HCT116 (cell line): Measurements from ENCODE around the gene ARL5A. TPM values are rescaled to one million over a fixed set of nuclear protein-coding genes. Genes with fewer than 3 reads are reported as not detected.

ENCODE experiments used
- ATAC-seq: fragments of 200-7000 bp; cut with Tn5 transposase; 2 replicates; pipeline ENCODE4 v1.9.1; 2020; ENCODE audit warnings: mild to moderate bottlenecking, moderate library complexity
- BruUV-seq: library from RNA; stranded (reverse); fragments of 400-500 nt; replicated peaks from 2 replicates; lab custom pipeline; 2021; lab: Mats Ljungman, UMichigan
- CTCF ChIA-PET: fragments of 300-600 bp; sonication (Branson Sonifier 250); formaldehyde crosslinking; loops from one replicate; lab custom pipeline; 2021; ENCODE audit warnings: antibody characterized with exemption; lab: Charles Lee
- POLR2A ChIA-PET: fragments of 300-600, 350-600 bp; sonication (Branson Sonifier 250); formaldehyde crosslinking; loops from one replicate; lab custom pipeline; 2021; ENCODE audit warnings: antibody characterized with exemption; lab: Charles Lee
- RAD21 ChIA-PET, 2 experiments: fragments of 300-600 bp; sonication (Branson Sonifier 250); formaldehyde crosslinking; loops; one replicate each; lab custom pipeline; 2023; ENCODE audit warnings: low total read pairs in 2 of 2; ENCODE audit not compliant: uncharacterized antibody in 2 of 2, unreplicated experiment in 2 of 2, low non-redundant PET in 1 of 2; lab: Charles Lee
- DNase-seq: peaks from one replicate; pipeline ENCODE4 v3.0.0-alpha.2; 2010; ENCODE audit warnings: low read depth, low spot score
- H2AFZ ChIP-seq: fragments of 200-600 bp; shearing (Covaris generic), sonication (generic); 2 replicates; pipeline ENCODE4 v1.6.1; 2017; ENCODE audit warnings: low read depth, mixed run types, mixed read lengths, antibody characterized with exemption, low read length; ENCODE audit not compliant: poor library complexity, severe bottlenecking
- H3K27ac ChIP-seq: 2 replicates; pipeline ENCODE4 v1.5.1; 2012; ENCODE audit warnings: low read depth, low read length
- H3K27me3 ChIP-seq: fragments of 200-600 bp; sonication (generic); 2 replicates; pipeline ENCODE4 v1.6.1; 2016; ENCODE audit warnings: mixed run types, low read length, mixed read lengths; ENCODE audit not compliant: insufficient read depth
- H3K36me3 ChIP-seq, 2 experiments: fragments of 200-500 bp in 1 of 2; fragments of 200-600 bp in 1 of 2; sonication (Bioruptor generic) in 1 of 2; sonication (generic) in 1 of 2; 2 replicates each; pipeline versions ENCODE4 v1.5.1 to v1.6.1; 2014 to 2016; ENCODE audit warnings: low read length in 2 of 2, inconsistent platforms in 1 of 2, mixed read lengths in 1 of 2, mixed run types in 1 of 2; ENCODE audit not compliant: insufficient read depth in 2 of 2, control insufficient read depth in 1 of 2
- H3K4me1 ChIP-seq, 2 experiments: fragments of 200-600 bp in 1 of 2; sonication (generic) in 1 of 2; 2 replicates each; pipeline versions ENCODE4 v1.5.1 to v1.6.1; 2012 to 2017; ENCODE audit warnings: low read length in 2 of 2, inconsistent platforms in 1 of 2, mild to moderate bottlenecking in 1 of 2, mixed read lengths in 1 of 2, mixed run types in 1 of 2, moderate library complexity in 1 of 2; ENCODE audit not compliant: insufficient read depth in 2 of 2, control insufficient read depth in 1 of 2
- H3K4me2 ChIP-seq: fragments of 200-600 bp; sonication (generic); 2 replicates; pipeline ENCODE4 v1.6.1; 2017; ENCODE audit warnings: mixed run types, low read length, mixed read lengths
- H3K4me3 ChIP-seq, 2 experiments: fragments of 200-600 bp in 1 of 2; sonication (generic) in 1 of 2; replicated peaks in 1 of 2; 2 replicates each; pipeline ENCODE4 v1.5.1; 2011 to 2016; ENCODE audit warnings: low read length in 2 of 2, control low read depth in 1 of 2, low read depth in 1 of 2, mild to moderate bottlenecking in 1 of 2, mixed read lengths in 1 of 2, mixed run types in 1 of 2
- H3K79me2 ChIP-seq: fragments of 200-600 bp; sonication (generic); 2 replicates; pipeline ENCODE4 v1.6.1; 2017; ENCODE audit warnings: mild to moderate bottlenecking, mixed run types, low read length, moderate library complexity, mixed read lengths; ENCODE audit not compliant: insufficient read depth
- H3K9ac ChIP-seq: fragments of 200-600 bp; sonication (generic); 2 replicates; pipeline ENCODE4 v1.6.1; 2016; ENCODE audit warnings: low read length, mixed read lengths
- H3K9me2 ChIP-seq: fragments of 200-600 bp; sonication (generic), shearing (Covaris generic); 2 replicates; pipeline ENCODE4 v1.6.1; 2017; ENCODE audit warnings: mixed run types, mild to moderate bottlenecking, moderate library complexity; ENCODE audit not compliant: insufficient read depth
- H3K9me3 ChIP-seq, 2 experiments: fragments of 200-500 bp in 1 of 2; fragments of 200-600 bp in 1 of 2; sonication (Bioruptor generic) in 1 of 2; sonication (generic) in 1 of 2; 2 replicates each; pipeline ENCODE4 v1.6.1; 2014 to 2017; ENCODE audit warnings: low read length in 2 of 2, mixed read lengths in 2 of 2, inconsistent platforms in 1 of 2, low read depth in 1 of 2, mild to moderate bottlenecking in 1 of 2, mixed run types in 1 of 2, moderate library complexity in 1 of 2; ENCODE audit not compliant: control insufficient read depth in 1 of 2, insufficient read depth in 1 of 2
- H4K20me1 ChIP-seq: fragments of 200-600 bp; sonication (generic), shearing (Covaris generic); 2 replicates; pipeline ENCODE4 v1.6.1; 2017; ENCODE audit warnings: mixed run types, mild to moderate bottlenecking, moderate library complexity; ENCODE audit not compliant: insufficient read depth
- ATF3 ChIP-seq: IDR thresholded peaks from 2 replicates; pipeline ENCODE4 v1.6.1; 2012
- CBX3 ChIP-seq: IDR thresholded peaks from 2 replicates; pipeline ENCODE4 v1.6.1; 2012; ENCODE audit warnings: low read depth
- CEBPB ChIP-seq: IDR thresholded peaks from 2 replicates; pipeline ENCODE4 v1.6.1; 2012; ENCODE audit warnings: low read depth
- EGR1 ChIP-seq: IDR thresholded peaks from 2 replicates; pipeline ENCODE4 v1.6.1; 2012; ENCODE audit warnings: low read depth
- ELF1 ChIP-seq: IDR thresholded peaks from 2 replicates; pipeline ENCODE4 v1.6.1; 2012; ENCODE audit warnings: low read depth, borderline replicate concordance
- EZH2phosphoT487 ChIP-seq: fragments of 200-600 bp; IDR thresholded peaks from 2 replicates; pipeline ENCODE4 v1.6.1; 2018; ENCODE audit warnings: antibody characterized with exemption, borderline replicate concordance
- FOSL1 ChIP-seq: IDR thresholded peaks from 2 replicates; pipeline ENCODE4 v1.6.1; 2012; ENCODE audit warnings: low read depth
- JUND ChIP-seq: IDR thresholded peaks from 2 replicates; pipeline ENCODE4 v1.6.1; 2012
- POLR2A ChIP-seq: IDR thresholded peaks from 2 replicates; pipeline ENCODE4 v1.7.0; 2011; ENCODE audit warnings: borderline replicate concordance; ENCODE audit not compliant: insufficient read depth, insufficient read length; ENCODE audit errors: extremely low read depth
- POLR2AphosphoS5 ChIP-seq: IDR thresholded peaks from 2 replicates; pipeline ENCODE4 v1.6.1; 2011; ENCODE audit warnings: mild to moderate bottlenecking, low read depth, low read length, moderate library complexity
- RAD21 ChIP-seq: IDR thresholded peaks from 2 replicates; pipeline ENCODE4 v1.6.1; 2012; ENCODE audit warnings: low read depth, mild to moderate bottlenecking
- SP1 ChIP-seq: IDR thresholded peaks from 2 replicates; pipeline ENCODE4 v1.6.1; 2012; ENCODE audit warnings: low read depth
- YY1 ChIP-seq: IDR thresholded peaks from 2 replicates; pipeline ENCODE4 v1.6.1; 2011; ENCODE audit warnings: low read length, low read depth, moderate library complexity, mild to moderate bottlenecking; ENCODE audit not compliant: insufficient replicate concordance; ENCODE audit errors: extremely low read depth
- intact Hi-C: fragments of 100-400 bp; cut with micrococcal nuclease; formaldehyde crosslinking; loops from 2 replicates; pipeline ENCODE4 v1.10.0; 2022
- total RNA-seq: library from RNA; stranded (reverse); gene quantifications from one replicate; pipeline ENCODE4 v1.2.1, GENCODE V29; 2021; ENCODE audit not compliant: unreplicated experiment
- TF ChIP-seq, protein P1 (sequence below): IDR thresholded peaks from 2 replicates; pipeline ENCODE4 v1.6.1; 2011; ENCODE audit warnings: mild to moderate bottlenecking, low read length, moderate library complexity; ENCODE audit not compliant: insufficient replicate concordance; ENCODE audit errors: extremely low read depth
- TF ChIP-seq, protein P2 (sequence below), 3 experiments: fragments of 200-600 bp in 1 of 3; sonication (generic) in 1 of 3; IDR thresholded peaks in 2 of 3; conservative IDR thresholded peaks in 1 of 3; 2 replicates each; pipeline ENCODE4 v1.5.1; 2012 to 2017; ENCODE audit warnings: low read depth in 2 of 3, low read length in 2 of 3, antibody characterized with exemption in 1 of 3, borderline replicate concordance in 1 of 3, control low read depth in 1 of 3, mild to moderate bottlenecking in 1 of 3, mixed read lengths in 1 of 3, mixed run types in 1 of 3, moderate library complexity in 1 of 3; ENCODE audit not compliant: insufficient read depth in 1 of 3
- TF ChIP-seq, protein P3 (sequence below): IDR thresholded peaks from 2 replicates; pipeline ENCODE4 v1.6.1; 2012; ENCODE audit warnings: low read depth

ARL5A gene
- total RNA-seq, 1 experiment from 2014 or later, result 74.4 TPM

- TF ChIP-seq SP1, result no peak
Measured at GRCh38 chr2:151849413-151850010, 21.3 kb upstream of the ARL5A start (continued).

GRCh38 chr2:151845884-151846283 is 17.7 kb upstream of the ARL5A start:
- Histone ChIP-seq H3K4me2 (no peak overlapping the region), H2AFZ (no peak overlapping the region), H4K20me1 (no peaks in the 10 kb centered on the region), H3K27ac (no peak overlapping the region), H3K9me2 (no peaks in the 10 kb centered on the region), H3K4me1 (no peaks in the 10 kb centered on the region), H3K79me2 (no peaks in the 10 kb centered on the region), H3K36me3 (no peaks in the 10 kb centered on the region), H3K9me3 (no peaks in the 10 kb centered on the region), H3K4me3 (no peak overlapping the region), H3K9ac (no peak overlapping the region), H3K27me3 (no peaks in the 10 kb centered on the region)
- CTCF ChIA-PET, result no interaction called here
- no peak for TF ChIP-seq SP1
- no peak for TF ChIP-seq CEBPB
- TF ChIP-seq ELF1, result no peak
- TF ChIP-seq, protein P1, sequence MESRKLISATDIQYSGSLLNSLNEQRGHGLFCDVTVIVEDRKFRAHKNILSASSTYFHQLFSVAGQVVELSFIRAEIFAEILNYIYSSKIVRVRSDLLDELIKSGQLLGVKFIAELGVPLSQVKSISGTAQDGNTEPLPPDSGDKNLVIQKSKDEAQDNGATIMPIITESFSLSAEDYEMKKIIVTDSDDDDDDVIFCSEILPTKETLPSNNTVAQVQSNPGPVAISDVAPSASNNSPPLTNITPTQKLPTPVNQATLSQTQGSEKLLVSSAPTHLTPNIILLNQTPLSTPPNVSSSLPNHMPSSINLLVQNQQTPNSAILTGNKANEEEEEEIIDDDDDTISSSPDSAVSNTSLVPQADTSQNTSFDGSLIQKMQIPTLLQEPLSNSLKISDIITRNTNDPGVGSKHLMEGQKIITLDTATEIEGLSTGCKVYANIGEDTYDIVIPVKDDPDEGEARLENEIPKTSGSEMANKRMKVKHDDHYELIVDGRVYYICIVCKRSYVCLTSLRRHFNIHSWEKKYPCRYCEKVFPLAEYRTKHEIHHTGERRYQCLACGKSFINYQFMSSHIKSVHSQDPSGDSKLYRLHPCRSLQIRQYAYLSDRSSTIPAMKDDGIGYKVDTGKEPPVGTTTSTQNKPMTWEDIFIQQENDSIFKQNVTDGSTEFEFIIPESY, result no peak
- no peak for TF ChIP-seq POLR2AphosphoS5
- no peak for TF ChIP-seq FOSL1
- TF ChIP-seq, protein P2, sequence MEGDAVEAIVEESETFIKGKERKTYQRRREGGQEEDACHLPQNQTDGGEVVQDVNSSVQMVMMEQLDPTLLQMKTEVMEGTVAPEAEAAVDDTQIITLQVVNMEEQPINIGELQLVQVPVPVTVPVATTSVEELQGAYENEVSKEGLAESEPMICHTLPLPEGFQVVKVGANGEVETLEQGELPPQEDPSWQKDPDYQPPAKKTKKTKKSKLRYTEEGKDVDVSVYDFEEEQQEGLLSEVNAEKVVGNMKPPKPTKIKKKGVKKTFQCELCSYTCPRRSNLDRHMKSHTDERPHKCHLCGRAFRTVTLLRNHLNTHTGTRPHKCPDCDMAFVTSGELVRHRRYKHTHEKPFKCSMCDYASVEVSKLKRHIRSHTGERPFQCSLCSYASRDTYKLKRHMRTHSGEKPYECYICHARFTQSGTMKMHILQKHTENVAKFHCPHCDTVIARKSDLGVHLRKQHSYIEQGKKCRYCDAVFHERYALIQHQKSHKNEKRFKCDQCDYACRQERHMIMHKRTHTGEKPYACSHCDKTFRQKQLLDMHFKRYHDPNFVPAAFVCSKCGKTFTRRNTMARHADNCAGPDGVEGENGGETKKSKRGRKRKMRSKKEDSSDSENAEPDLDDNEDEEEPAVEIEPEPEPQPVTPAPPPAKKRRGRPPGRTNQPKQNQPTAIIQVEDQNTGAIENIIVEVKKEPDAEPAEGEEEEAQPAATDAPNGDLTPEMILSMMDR (IDR thresholded peaks at IDR 0.05 in 2 of 3, conservative IDR thresholded peaks at IDR 0.05 in 1 of 3; ENCODE audit: borderline replicate concordance in 1 of 3, insufficient read depth in 1 of 3, low read depth in 2 of 3, low read length in 2 of 3), result no peak
- TF ChIP-seq EGR1, result no peak
- no peak for TF ChIP-seq JUND
- TF ChIP-seq RAD21, result no peak
- TF ChIP-seq YY1, result no peak
- TF ChIP-seq CBX3, result no peak
- TF ChIP-seq EZH2phosphoT487, result no peak
- no peak for TF ChIP-seq POLR2A
- TF ChIP-seq, protein P3, sequence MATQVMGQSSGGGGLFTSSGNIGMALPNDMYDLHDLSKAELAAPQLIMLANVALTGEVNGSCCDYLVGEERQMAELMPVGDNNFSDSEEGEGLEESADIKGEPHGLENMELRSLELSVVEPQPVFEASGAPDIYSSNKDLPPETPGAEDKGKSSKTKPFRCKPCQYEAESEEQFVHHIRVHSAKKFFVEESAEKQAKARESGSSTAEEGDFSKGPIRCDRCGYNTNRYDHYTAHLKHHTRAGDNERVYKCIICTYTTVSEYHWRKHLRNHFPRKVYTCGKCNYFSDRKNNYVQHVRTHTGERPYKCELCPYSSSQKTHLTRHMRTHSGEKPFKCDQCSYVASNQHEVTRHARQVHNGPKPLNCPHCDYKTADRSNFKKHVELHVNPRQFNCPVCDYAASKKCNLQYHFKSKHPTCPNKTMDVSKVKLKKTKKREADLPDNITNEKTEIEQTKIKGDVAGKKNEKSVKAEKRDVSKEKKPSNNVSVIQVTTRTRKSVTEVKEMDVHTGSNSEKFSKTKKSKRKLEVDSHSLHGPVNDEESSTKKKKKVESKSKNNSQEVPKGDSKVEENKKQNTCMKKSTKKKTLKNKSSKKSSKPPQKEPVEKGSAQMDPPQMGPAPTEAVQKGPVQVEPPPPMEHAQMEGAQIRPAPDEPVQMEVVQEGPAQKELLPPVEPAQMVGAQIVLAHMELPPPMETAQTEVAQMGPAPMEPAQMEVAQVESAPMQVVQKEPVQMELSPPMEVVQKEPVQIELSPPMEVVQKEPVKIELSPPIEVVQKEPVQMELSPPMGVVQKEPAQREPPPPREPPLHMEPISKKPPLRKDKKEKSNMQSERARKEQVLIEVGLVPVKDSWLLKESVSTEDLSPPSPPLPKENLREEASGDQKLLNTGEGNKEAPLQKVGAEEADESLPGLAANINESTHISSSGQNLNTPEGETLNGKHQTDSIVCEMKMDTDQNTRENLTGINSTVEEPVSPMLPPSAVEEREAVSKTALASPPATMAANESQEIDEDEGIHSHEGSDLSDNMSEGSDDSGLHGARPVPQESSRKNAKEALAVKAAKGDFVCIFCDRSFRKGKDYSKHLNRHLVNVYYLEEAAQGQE, result no peak
- TF ChIP-seq ATF3, result no peak
- intact Hi-C loops, result no loop called here
- DNase-seq (no peak), ATAC-seq (no peak)
- POLR2A ChIA-PET, result interaction anchor here (0.9 kb wide), 1 partner anchor 16 kb away, joined by 3 read pairs; no protein-coding TSS in a partner anchor
- RAD21 ChIA-PET, result no interaction called here
- no TSS peak for BruUV-seq
